OCI-LY7 (cell line): ENCODE measurements around the gene RNF220. TPM values are rescaled to one million over a fixed set of nuclear protein-coding genes. Genes with fewer than 3 reads are reported as not detected.

Source experiments
- BruUV-seq: library from RNA; stranded (reverse); fragments of 400-500 nt; replicated peaks from 2 replicates; lab custom pipeline; 2021; lab: Mats Ljungman, UMichigan
- CTCF ChIA-PET: fragments of 300-600 bp; sonication (Branson Sonifier 250); formaldehyde crosslinking; loops from one replicate; lab custom pipeline; 2022; ENCODE audit warnings: antibody characterized with exemption; ENCODE audit not compliant: unreplicated experiment; lab: Charles Lee
- POLR2A ChIA-PET: fragments of 300-600 bp; sonication (Branson Sonifier 250); formaldehyde crosslinking; loops from one replicate; lab custom pipeline; 2022; ENCODE audit warnings: antibody characterized with exemption; lab: Charles Lee
- DNase-seq: peaks from one replicate; pipeline ENCODE4 v3.0.0-alpha.2; 2015; ENCODE audit warnings: low spot score
- H2AFZ ChIP-seq: fragments of 200-600 bp; sonication (generic), shearing (Covaris generic); 2 replicates; pipeline ENCODE4 v1.6.1; 2014; ENCODE audit warnings: mild to moderate bottlenecking, antibody characterized with exemption, low read length, moderate library complexity
- H3K27ac ChIP-seq: fragments of 200-600 bp; sonication (generic); 2 replicates; pipeline ENCODE4 v1.5.1; 2014; ENCODE audit warnings: mixed run types, low read depth, mild to moderate bottlenecking, moderate library complexity, low read length, inconsistent platforms; ENCODE audit not compliant: poor library complexity, severe bottlenecking
- H3K36me3 ChIP-seq: fragments of 200-600 bp; sonication (generic); 2 replicates; pipeline ENCODE4 v1.6.1; 2014; ENCODE audit warnings: mild to moderate bottlenecking, antibody characterized with exemption, low read length, moderate library complexity, mixed read lengths; ENCODE audit not compliant: insufficient read depth
- H3K4me1 ChIP-seq: fragments of 200-600 bp; sonication (generic); 2 replicates; pipeline ENCODE4 v1.5.1; 2014; ENCODE audit warnings: mild to moderate bottlenecking, low read length; ENCODE audit not compliant: insufficient read depth, poor library complexity, severe bottlenecking
- H3K4me2 ChIP-seq: fragments of 200-600 bp; sonication (generic); 2 replicates; pipeline ENCODE4 v1.6.1; 2014; ENCODE audit warnings: mild to moderate bottlenecking, low read length
- H3K4me3 ChIP-seq: fragments of 200-600 bp; sonication (generic); 2 replicates; pipeline ENCODE4 v1.5.1; 2014; ENCODE audit warnings: mild to moderate bottlenecking, low read depth, low read length; ENCODE audit not compliant: poor library complexity, severe bottlenecking
- H3K79me2 ChIP-seq: fragments of 200-600 bp; sonication (generic); 2 replicates; pipeline ENCODE4 v1.6.1; 2016; ENCODE audit warnings: low read depth, mild to moderate bottlenecking, low read length, moderate library complexity, mixed read lengths; ENCODE audit not compliant: insufficient read depth
- H3K9me2 ChIP-seq: fragments of 200-600 bp; sonication (generic); 2 replicates; pipeline ENCODE4 v1.6.1; 2016; ENCODE audit warnings: mild to moderate bottlenecking, low read length, mixed read lengths; ENCODE audit not compliant: insufficient read depth
- H3K9me3 ChIP-seq: fragments of 200-600 bp; sonication (generic); 2 replicates; pipeline ENCODE4 v1.6.1; 2014; ENCODE audit warnings: mild to moderate bottlenecking, mixed run types, low read length, mixed read lengths
- H4K20me1 ChIP-seq: fragments of 200-600 bp; sonication (generic); 2 replicates; pipeline ENCODE4 v1.6.1; 2014; ENCODE audit warnings: mild to moderate bottlenecking, antibody characterized with exemption, low read length, moderate library complexity, mixed read lengths; ENCODE audit not compliant: insufficient read depth
- EZH2phosphoT487 ChIP-seq: fragments of 200-600 bp; sonication (generic); IDR thresholded peaks from 2 replicates; pipeline ENCODE4 v1.6.1; 2018; ENCODE audit warnings: low read depth, borderline replicate concordance, mild to moderate bottlenecking, mixed run types, antibody characterized with exemption, low read length, moderate library complexity, mixed read lengths
- intact Hi-C: fragments of 100-400 bp; cut with micrococcal nuclease; formaldehyde crosslinking; loops from one replicate; pipeline ENCODE4 v1.10.0; 2022; ENCODE audit not compliant: unreplicated experiment
- total RNA-seq, 2 experiments: library from RNA; depleted of rRNA in 1 of 2; stranded (reverse); fragments of >200 nt in 1 of 2; shearing (Covaris generic) in 1 of 2; gene quantifications; 2 replicates each; pipeline ENCODE4 v1.2.3, GENCODE V29; 2014 to 2022
- TF ChIP-seq, protein P1 (sequence below): fragments of 200-600 bp; sonication (generic); conservative IDR thresholded peaks from 2 replicates; pipeline ENCODE4 v1.5.1; 2014; ENCODE audit warnings: mild to moderate bottlenecking, antibody characterized with exemption, low read length, moderate library complexity, mixed read lengths

Gene RNF220
- total RNA-seq, 2 experiments from 2014 or later: 82.3 to 85.5 TPM

DNA sequence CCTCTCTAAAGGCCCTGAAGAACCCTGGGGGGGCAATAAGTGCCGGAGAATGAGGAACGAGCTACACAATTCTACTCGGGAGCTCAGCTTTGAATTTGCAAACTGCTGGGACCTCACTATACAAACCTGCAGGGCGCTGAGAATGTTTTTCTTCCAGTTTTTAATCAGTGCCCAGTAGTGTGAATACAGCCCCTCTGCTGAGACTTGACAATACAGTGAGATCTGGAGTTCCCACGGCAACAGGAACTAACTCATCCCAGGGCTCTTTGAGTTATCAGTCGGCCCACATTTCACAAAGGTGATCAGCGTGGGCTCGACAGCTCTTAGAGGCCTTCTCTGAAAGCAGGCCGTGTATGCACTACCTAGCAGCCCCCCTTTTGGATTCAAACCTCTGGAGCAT lies 227.5 kb downstream of the RNF220 start:
- intact Hi-C loops: loop anchor here (2.0 kb wide), 1 partner anchor 44 kb away; no protein-coding TSS in a partner anchor
- Histone ChIP-seq H3K4me3 (peak overlapping the region; percentile 92), H2AFZ (peak overlapping the region; percentile 60; the same call in 1 of the 2 replicates), H3K27ac (peak overlapping the region; percentile 79), H3K4me2 (peak overlapping the region; percentile 98), H3K9me3 (no peaks in the 10 kb centered on the region), H3K9me2 (no peaks in the 10 kb centered on the region), H4K20me1 (no peaks in the 10 kb centered on the region), H3K36me3 (peaks cover 53% of the 10 kb centered on the region), H3K4me1 (peaks cover 26% of the 10 kb centered on the region), H3K79me2 (peaks cover 24% of the 10 kb centered on the region)
- CTCF ChIA-PET: interaction anchor here (0.5 to 0.9 kb wide), 3 partner anchors 10 to 276 kb away, joined by 3 to 4 read pairs (median 3); no protein-coding TSS in a partner anchor
- TF ChIP-seq, protein P1, sequence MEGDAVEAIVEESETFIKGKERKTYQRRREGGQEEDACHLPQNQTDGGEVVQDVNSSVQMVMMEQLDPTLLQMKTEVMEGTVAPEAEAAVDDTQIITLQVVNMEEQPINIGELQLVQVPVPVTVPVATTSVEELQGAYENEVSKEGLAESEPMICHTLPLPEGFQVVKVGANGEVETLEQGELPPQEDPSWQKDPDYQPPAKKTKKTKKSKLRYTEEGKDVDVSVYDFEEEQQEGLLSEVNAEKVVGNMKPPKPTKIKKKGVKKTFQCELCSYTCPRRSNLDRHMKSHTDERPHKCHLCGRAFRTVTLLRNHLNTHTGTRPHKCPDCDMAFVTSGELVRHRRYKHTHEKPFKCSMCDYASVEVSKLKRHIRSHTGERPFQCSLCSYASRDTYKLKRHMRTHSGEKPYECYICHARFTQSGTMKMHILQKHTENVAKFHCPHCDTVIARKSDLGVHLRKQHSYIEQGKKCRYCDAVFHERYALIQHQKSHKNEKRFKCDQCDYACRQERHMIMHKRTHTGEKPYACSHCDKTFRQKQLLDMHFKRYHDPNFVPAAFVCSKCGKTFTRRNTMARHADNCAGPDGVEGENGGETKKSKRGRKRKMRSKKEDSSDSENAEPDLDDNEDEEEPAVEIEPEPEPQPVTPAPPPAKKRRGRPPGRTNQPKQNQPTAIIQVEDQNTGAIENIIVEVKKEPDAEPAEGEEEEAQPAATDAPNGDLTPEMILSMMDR: no peak
- TF ChIP-seq EZH2phosphoT487: no peak
- POLR2A ChIA-PET: interaction anchor here (0.9 to 4.7 kb wide), 5 partner anchors 10 to 79 kb away, joined by 3 to 17 read pairs (median 3); partner anchors contain the start of genes ARMH1 and TMEM53
- DNase-seq: no peak
- no TSS peak for BruUV-seq

GRCh38 chr1:44634606-44635189 lies 229.6 kb downstream of the RNF220 start:
- Histone ChIP-seq H3K27ac (no peak overlapping the region), H3K79me2 (peaks cover 24% of the 10 kb centered on the region), H3K4me3 (no peak overlapping the region), H3K4me1 (peaks cover 26% of the 10 kb centered on the region), H3K9me3 (no peaks in the 10 kb centered on the region), H4K20me1 (no peaks in the 10 kb centered on the region), H3K4me2 (peak overlapping the region; percentile 98; the same call in 1 of the 2 replicates), H2AFZ (no peak overlapping the region), H3K36me3 (peaks cover 72% of the 10 kb centered on the region), H3K9me2 (no peaks in the 10 kb centered on the region)
- BruUV-seq: no TSS peak
- CTCF ChIA-PET: interaction anchor here (1.2 kb wide), 1 partner anchor 17 kb away, joined by 4 read pairs; no protein-coding TSS in a partner anchor
- TF ChIP-seq, protein P1: no peak
- no peak for TF ChIP-seq EZH2phosphoT487
- DNase-seq: no peak
- intact Hi-C loops: no loop called here
- POLR2A ChIA-PET: interaction anchor here (1.5 kb wide), 1 partner anchor 13 kb away, joined by 4 read pairs; no protein-coding TSS in a partner anchor

- Histone ChIP-seq H3K36me3 (peaks cover 79% of the 10 kb centered on the region), H3K4me1 (peaks cover 26% of the 10 kb centered on the region), H4K20me1 (no peaks in the 10 kb centered on the region), H3K27ac (no peak overlapping the region), H3K79me2 (peaks cover 24% of the 10 kb centered on the region), H3K4me2 (no peak overlapping the region), H2AFZ (no peak overlapping the region), H3K9me3 (no peaks in the 10 kb centered on the region), H3K4me3 (no peak overlapping the region), H3K9me2 (no peaks in the 10 kb centered on the region)
- ChIA-PET POLR2A (no interaction called here), CTCF (no interaction called here)
- intact Hi-C loops: no loop called here
- DNase-seq: no peak
- no peak for TF ChIP-seq EZH2phosphoT487
- TF ChIP-seq, protein P1: no peak
- BruUV-seq: no TSS peak
These were observed 230.4 kb downstream of the RNF220 start for GRCh38 chr1:44635439-44635838.
